HEK293 (cell line): Measurements from ENCODE around the gene SLC39A13.

Experiments used
- CTCF ChIA-PET: fragments of 350-600 bp; formaldehyde crosslinking; extraction: SDS; loops from one replicate; lab custom pipeline; 2021; ENCODE audit warnings: antibody characterized with exemption; lab: Yijun Ruan, JAX
- POLR2A ChIA-PET: fragments of 300-600 bp; formaldehyde crosslinking; extraction: SDS; loops from one replicate; lab custom pipeline; 2020; ENCODE audit warnings: antibody characterized with exemption, inconsistent platforms; lab: Yijun Ruan, JAX
- H3K27ac ChIP-seq: fragments of 200-500 bp; sonication (Bioruptor generic); 2 replicates; pipeline ENCODE4 v1.5.1; 2014; ENCODE audit warnings: low read depth, low read length, control low read depth, inconsistent platforms; ENCODE audit errors: extremely low read depth
- H3K36me3 ChIP-seq, 2 experiments: fragments of 200-500 bp in 1 of 2; sonication (Bioruptor generic) in 1 of 2; 1 replicate in 1 of 2; 2 replicates in 1 of 2; pipeline ENCODE4 v1.5.1; 2014 to 2017; ENCODE audit warnings: inconsistent platforms in 2 of 2, low read length in 2 of 2; ENCODE audit not compliant: control insufficient read depth in 2 of 2, insufficient read depth in 1 of 2
- H3K4me1 ChIP-seq: fragments of 200-500 bp; sonication (Bioruptor generic); 2 replicates; pipeline ENCODE4 v1.5.1; 2014; ENCODE audit warnings: mild to moderate bottlenecking, low read length, inconsistent platforms; ENCODE audit not compliant: control insufficient read depth, insufficient read depth
- H3K4me3 ChIP-seq: 2 replicates; pipeline ENCODE4 v1.5.1; 2011; ENCODE audit warnings: low read depth, mild to moderate bottlenecking, control low read depth, low read length, moderate library complexity
- H3K9me3 ChIP-seq: fragments of 200-500 bp; sonication (Bioruptor generic); 2 replicates; pipeline ENCODE4 v1.5.1; 2014; ENCODE audit warnings: low read depth, low read length, inconsistent platforms; ENCODE audit not compliant: control insufficient read depth, insufficient read depth
- BCL6B ChIP-seq: fragments of 450-650 bp; formaldehyde crosslinking; IDR thresholded peaks from 2 replicates; pipeline ENCODE4 v1.5.1; 2017; ENCODE audit warnings: missing biosample characterization, missing genetic modification characterization
- GFI1B ChIP-seq: fragments of 450-650 bp; formaldehyde crosslinking; IDR thresholded peaks from 2 replicates; pipeline ENCODE4 v1.5.1; 2016; ENCODE audit warnings: missing biosample characterization, missing genetic modification characterization
- HOXA7 ChIP-seq: sonication (generic); formaldehyde crosslinking; IDR thresholded peaks from 2 replicates; pipeline ENCODE4 v1.8.1; 2022; ENCODE audit warnings: missing genetic modification reagents, borderline replicate concordance
- KLF1 ChIP-seq: fragments of 450-650 bp; formaldehyde crosslinking; IDR thresholded peaks from 2 replicates; pipeline ENCODE4 v1.5.1; 2016; ENCODE audit warnings: missing biosample characterization, missing genetic modification characterization
- OVOL3 ChIP-seq: fragments of 450-650 bp; formaldehyde crosslinking; IDR thresholded peaks from 2 replicates; pipeline ENCODE4 v1.5.1; 2016; ENCODE audit warnings: missing biosample characterization, missing genetic modification characterization
- PRDM6 ChIP-seq: fragments of 450-650 bp; formaldehyde crosslinking; IDR thresholded peaks from 2 replicates; pipeline ENCODE4 v1.5.1; 2017; ENCODE audit warnings: missing biosample characterization, missing genetic modification characterization
- SCRT1 ChIP-seq: fragments of 450-650 bp; formaldehyde crosslinking; IDR thresholded peaks from 2 replicates; pipeline ENCODE4 v1.5.1; 2016; ENCODE audit warnings: missing biosample characterization, missing genetic modification characterization, borderline replicate concordance
- SP2 ChIP-seq: fragments of 450-650 bp; formaldehyde crosslinking; IDR thresholded peaks from 2 replicates; pipeline ENCODE4 v1.5.1; 2016; ENCODE audit warnings: missing biosample characterization, missing genetic modification characterization
- SP3 ChIP-seq: fragments of 450-650 bp; formaldehyde crosslinking; IDR thresholded peaks from 2 replicates; pipeline ENCODE4 v1.5.1; 2016; ENCODE audit warnings: missing biosample characterization, missing genetic modification characterization
- ZBTB7A ChIP-seq: fragments of 450-650 bp; formaldehyde crosslinking; IDR thresholded peaks from 2 replicates; pipeline ENCODE4 v1.5.1; 2016; ENCODE audit warnings: low read depth, missing biosample characterization, missing genetic modification characterization
- ZIC2 ChIP-seq: fragments of 450-650 bp; formaldehyde crosslinking; IDR thresholded peaks from 2 replicates; pipeline ENCODE4 v1.5.1; 2016; ENCODE audit warnings: missing biosample characterization, missing genetic modification characterization
- ZNF10 ChIP-seq: fragments of 450-650 bp; formaldehyde crosslinking; IDR thresholded peaks from 2 replicates; pipeline ENCODE4 v1.5.1; 2017; ENCODE audit warnings: missing biosample characterization, missing genetic modification characterization
- ZNF112 ChIP-seq: fragments of 450-650 bp; formaldehyde crosslinking; IDR thresholded peaks from 2 replicates; pipeline ENCODE4 v1.5.0; 2017; ENCODE audit warnings: missing biosample characterization, missing genetic modification characterization
- ZNF157 ChIP-seq: fragments of 450-650 bp; formaldehyde crosslinking; IDR thresholded peaks from 2 replicates; pipeline ENCODE4 v1.5.1; 2016; ENCODE audit warnings: missing biosample characterization, missing genetic modification characterization
- ZNF223 ChIP-seq: fragments of 450-650 bp; formaldehyde crosslinking; IDR thresholded peaks from 2 replicates; pipeline ENCODE4 v1.5.1; 2016; ENCODE audit warnings: missing biosample characterization, missing genetic modification characterization
- ZNF280D ChIP-seq: fragments of 450-650 bp; formaldehyde crosslinking; IDR thresholded peaks from 2 replicates; pipeline ENCODE4 v1.5.1; 2016; ENCODE audit warnings: missing biosample characterization, missing genetic modification characterization
- ZNF391 ChIP-seq: fragments of 450-650 bp; formaldehyde crosslinking; IDR thresholded peaks from 2 replicates; pipeline ENCODE4 v1.5.1; 2016; ENCODE audit warnings: low read depth, missing biosample characterization, missing genetic modification characterization, borderline replicate concordance
- ZNF560 ChIP-seq: fragments of 450-650 bp; formaldehyde crosslinking; IDR thresholded peaks from 2 replicates; pipeline ENCODE4 v1.5.1; 2017; ENCODE audit warnings: missing biosample characterization, missing genetic modification characterization, borderline replicate concordance
- ZNF610 ChIP-seq: fragments of 450-650 bp; formaldehyde crosslinking; IDR thresholded peaks from 2 replicates; pipeline ENCODE4 v1.5.1; 2016; ENCODE audit warnings: missing biosample characterization, missing genetic modification characterization, borderline replicate concordance
- ZNF623 ChIP-seq: fragments of 450-650 bp; formaldehyde crosslinking; IDR thresholded peaks from 2 replicates; pipeline ENCODE4 v1.5.1; 2016; ENCODE audit warnings: missing biosample characterization, missing genetic modification characterization
- ZNF654 ChIP-seq: fragments of 450-650 bp; formaldehyde crosslinking; IDR thresholded peaks from 2 replicates; pipeline ENCODE4 v1.5.1; 2016; ENCODE audit warnings: low read depth, missing biosample characterization, missing genetic modification characterization
- ZNF660 ChIP-seq: fragments of 450-650 bp; IDR thresholded peaks from 2 replicates; pipeline ENCODE4 v1.5.1; 2018; ENCODE audit warnings: missing biosample characterization, mild to moderate bottlenecking, missing genetic modification characterization
- ZNF704 ChIP-seq: fragments of 450-650 bp; formaldehyde crosslinking; IDR thresholded peaks from 2 replicates; pipeline ENCODE4 v1.5.1; 2016; ENCODE audit warnings: missing biosample characterization, missing genetic modification characterization

Gene SLC39A13

GRCh38 chr11:47426062-47426956, 17.9 kb downstream of the SLC39A13 start, which contains the start of gene PSMC3 (continued):
- no peak for TF ChIP-seq PRDM6
- TF ChIP-seq ZNF654 (tag by site-specific recombination) = no peak
- no peak for TF ChIP-seq HOXA7 (CRISPR knock-in tag)
- TF ChIP-seq GFI1B (tag by site-specific recombination) = no peak
- no peak for TF ChIP-seq ZNF223
- TF ChIP-seq SP2 (tag by site-specific recombination) = peak; percentile 97
- no peak for TF ChIP-seq ZNF610 (tag by site-specific recombination)
- peak; percentile 39; the same call in 1 of the 2 replicates for TF ChIP-seq OVOL3 (tag by site-specific recombination)
- peak; percentile 98 for TF ChIP-seq SP3 (tag by site-specific recombination)
- TF ChIP-seq ZNF704 (tag by site-specific recombination) = no peak
- no peak for TF ChIP-seq ZNF280D (tag by site-specific recombination)
- TF ChIP-seq ZNF112 (tag by site-specific recombination) = no peak
- TF ChIP-seq BCL6B (tag by site-specific recombination) = no peak
- 0 out of 2 replicates have a peak, but pooled peaks have one; percentile 14 for TF ChIP-seq ZIC2
- no peak for TF ChIP-seq ZNF10 (tag by site-specific recombination)
- no peak for TF ChIP-seq ZNF560 (tag by site-specific recombination)
- peak; percentile 72; the same call in 1 of the 2 replicates for TF ChIP-seq ZBTB7A (tag by site-specific recombination)
- TF ChIP-seq ZNF660 = peak; percentile 29; the same call in 1 of the 2 replicates
- peak; percentile 70; the same call in 1 of the 2 replicates for TF ChIP-seq ZNF391 (tag by site-specific recombination)

GRCh38 chr11:47430524-47430923, 22.1 kb downstream of the SLC39A13 start:
- ChIA-PET CTCF (interaction anchor here (0.6 kb wide), 1 partner anchor 335 kb away, joined by 3 read pairs; no protein-coding TSS in a partner anchor), POLR2A (no interaction called here)
- H3K36me3 ChIP-seq = no peaks in the 10 kb centered on the region
- no peak overlapping the region for H3K27ac ChIP-seq
- TF ChIP-seq SCRT1 (tag by site-specific recombination) (no peak), OVOL3 (tag by site-specific recombination) (no peak), KLF1 (no peak), ZNF623 (tag by site-specific recombination) (no peak), ZNF157 (tag by site-specific recombination) (no peak)
- H3K4me3 ChIP-seq = no peak overlapping the region
- H3K4me1 ChIP-seq = no peaks in the 10 kb centered on the region
- no peaks in the 10 kb centered on the region for H3K9me3 ChIP-seq
